H1 (cell line): Measurements from ENCODE around the gene SLC22A23. TPM values are rescaled to one million over a fixed set of nuclear protein-coding genes. Genes with fewer than 3 reads are reported as not detected.

Experiments
- ASH2L ChIP-seq: fragments of 200-600, 300-600 bp; sonication (generic); IDR thresholded peaks from one replicate; pipeline ENCODE4 v1.7.1; 2017; ENCODE audit warnings: low read length
- HDAC2 ChIP-seq, 2 experiments: fragments of 300-600 bp in 1 of 2; sonication (generic) in 1 of 2; IDR thresholded peaks; 2 replicates each; pipeline ENCODE4 v1.6.1; 2011 to 2012; ENCODE audit warnings: low read depth in 2 of 2, low read length in 2 of 2, mild to moderate bottlenecking in 2 of 2, moderate library complexity in 2 of 2, borderline replicate concordance in 1 of 2, inconsistent platforms in 1 of 2
- JUN ChIP-seq: IDR thresholded peaks from 2 replicates; pipeline ENCODE4 v1.6.1; 2011; ENCODE audit warnings: low read depth, mild to moderate bottlenecking, improper control_type of control experiment, low read length
- polyA plus RNA-seq, 7 experiments: library from polyadenylated mRNA; depleted of rRNA in 3 of 7; stranded (reverse) in 5 of 7; unstranded in 2 of 7; fragments of >200 nt in 5 of 7; fragments of 200-250 nt in 2 of 7; gene quantifications; 1 replicate in 5 of 7; 2 replicates in 1 of 7; 4 replicates in 1 of 7; pipeline versions ENCODE4 v1.2.1 to v1.2.3, GENCODE V29; 2011 to 2013; ENCODE audit warnings: missing spikeins in 2 of 7, mixed read lengths in 2 of 7
- total RNA-seq: library from RNA; stranded (reverse); fragmentation: NEBNext Ultra II Directional; extraction: Animal tissue kit (Norgen Biotek cat#: 25700); gene quantifications from 2 replicates; pipeline ENCODE4 v1.2.1, GENCODE V29; 2021
- TF ChIP-seq, protein P1 (sequence below): IDR thresholded peaks from 2 replicates; pipeline ENCODE4 v1.6.1; 2012; ENCODE audit warnings: inconsistent platforms

SLC22A23 gene
- total and polyA plus RNA-seq, 2 of the 8 experiments (the other 6 are each of a cell fraction or from before 2014, with no cell fraction given) = 9.9 to 38.4 TPM

DNA sequence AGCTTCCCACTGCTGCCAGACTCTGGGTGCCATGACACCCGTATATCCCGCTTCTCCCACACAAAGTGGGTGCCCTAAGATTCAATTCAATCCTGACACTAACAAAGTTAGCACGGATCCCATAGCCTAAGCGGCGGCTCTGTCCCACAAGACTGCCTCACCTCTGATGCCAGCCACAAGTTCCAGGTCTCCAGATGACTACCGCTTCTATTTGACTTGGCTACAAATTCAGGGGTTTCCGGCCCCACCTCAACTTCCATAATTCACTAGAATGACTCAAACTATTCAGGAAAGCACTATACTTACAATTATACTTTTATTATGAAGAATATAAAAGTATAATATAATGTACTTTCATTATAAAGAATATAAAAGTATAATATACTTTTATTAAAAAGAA, 24.8 kb upstream of the SLC22A23 start (continued):
- no peak for TF ChIP-seq HDAC2 (IDR thresholded peaks at IDR 0.05; ENCODE audit: borderline replicate concordance in 1 of 2, low read depth in 2 of 2, low read length in 2 of 2)
- TF ChIP-seq, protein P1, sequence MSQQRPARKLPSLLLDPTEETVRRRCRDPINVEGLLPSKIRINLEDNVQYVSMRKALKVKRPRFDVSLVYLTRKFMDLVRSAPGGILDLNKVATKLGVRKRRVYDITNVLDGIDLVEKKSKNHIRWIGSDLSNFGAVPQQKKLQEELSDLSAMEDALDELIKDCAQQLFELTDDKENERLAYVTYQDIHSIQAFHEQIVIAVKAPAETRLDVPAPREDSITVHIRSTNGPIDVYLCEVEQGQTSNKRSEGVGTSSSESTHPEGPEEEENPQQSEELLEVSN = no peak
- TF ChIP-seq JUN = no peak
- no peak for TF ChIP-seq ASH2L
